Endodermal cell (in vitro differentiated cells): ENCODE measurements around the gene ANGPT4. TPM values are rescaled to one million over a fixed set of nuclear protein-coding genes. Genes with fewer than 3 reads are reported as not detected.

Source experiments
- DNase-seq: peaks from one replicate; pipeline ENCODE4 v3.0.0-alpha.2; 2017
- H3K27ac ChIP-seq: 2 replicates; pipeline ENCODE4 v1.5.1; 2013; ENCODE audit warnings: mild to moderate bottlenecking, low read depth, low read length, moderate library complexity
- H3K27me3 ChIP-seq: 2 replicates; pipeline ENCODE4 v1.6.1; 2013; ENCODE audit warnings: mild to moderate bottlenecking, low read length, moderate library complexity; ENCODE audit not compliant: insufficient read depth, control insufficient read depth, poor library complexity, severe bottlenecking
- H3K36me3 ChIP-seq: 2 replicates; pipeline ENCODE4 v1.7.0; 2013; ENCODE audit warnings: mild to moderate bottlenecking, low read length, moderate library complexity; ENCODE audit not compliant: control insufficient read depth, insufficient read depth
- H3K4me1 ChIP-seq: one replicate; pipeline ENCODE4 v1.7.0; 2013; ENCODE audit warnings: low read length; ENCODE audit not compliant: control insufficient read depth, insufficient read depth
- H3K4me3 ChIP-seq: 2 replicates; pipeline ENCODE4 v1.5.1; 2013; ENCODE audit warnings: mild to moderate bottlenecking, low read length, moderate library complexity
- H3K9ac ChIP-seq: 2 replicates; pipeline ENCODE4 v1.6.1; 2013; ENCODE audit warnings: mild to moderate bottlenecking, low read length, moderate library complexity; ENCODE audit not compliant: poor library complexity, severe bottlenecking; ENCODE audit errors: extremely low read depth
- H3K9me3 ChIP-seq: 2 replicates; pipeline ENCODE4 v1.6.1; 2013; ENCODE audit warnings: mild to moderate bottlenecking, low read length, moderate library complexity; ENCODE audit not compliant: control insufficient read depth
- H3K27ac Mint-ChIP-seq: 2 replicates; pipeline ENCODE4 v1.8.0; 2020; ENCODE audit warnings: mixed read lengths
- H3K27me3 Mint-ChIP-seq: 2 replicates; pipeline ENCODE4 v1.8.0; 2021; ENCODE audit warnings: mild to moderate bottlenecking, mixed read lengths; ENCODE audit not compliant: insufficient read depth
- H3K36me3 Mint-ChIP-seq: 2 replicates; pipeline ENCODE4 v1.8.0; 2020; ENCODE audit warnings: low read depth, mixed read lengths
- H3K4me1 Mint-ChIP-seq: 2 replicates; pipeline ENCODE4 v1.8.0; 2020; ENCODE audit warnings: mixed read lengths
- H3K4me3 Mint-ChIP-seq: 2 replicates; pipeline ENCODE4 v1.8.0; 2020; ENCODE audit warnings: mild to moderate bottlenecking, moderate library complexity, mixed read lengths
- H3K9me3 Mint-ChIP-seq: 2 replicates; pipeline ENCODE4 v1.8.0; 2020; ENCODE audit warnings: mild to moderate bottlenecking, mixed read lengths
- CTCF ChIP-seq: fragments of 200-600 bp; sonication (generic); conservative IDR thresholded peaks from 2 replicates; pipeline ENCODE4 v1.5.0; 2021; ENCODE audit warnings: antibody characterized with exemption, mild to moderate bottlenecking
- WGBS, 2 experiments: methylation state at CpG; one replicate each; pipeline versions ENCODE4 v1.1.5 to v1.1.7; 2013; ENCODE audit warnings: missing lambda C conversion rate in 2 of 2, mixed read lengths in 1 of 2; ENCODE audit not compliant: insufficient coverage in 1 of 2, insufficient read length in 1 of 2; 5-methylcytosine and 5-hydroxymethylcytosine counted together
- total RNA-seq, 2 donors: library from RNA; stranded (reverse); fragmentation: NEBNext Ultra II Directional in 1 of 2; extraction: Animal tissue kit (Norgen Biotek cat#: 25700) in 1 of 2; gene quantifications; 2 replicates in 1 of 2; 3 replicates in 1 of 2; pipeline ENCODE4 v1.2.1, GENCODE V29; 2021

The ANGPT4 gene
- total RNA-seq, 2 donors from 2014 or later: 0.31 to 0.51 TPM

- no peak overlapping the region for H3K27ac Mint-ChIP-seq
- peaks cover 16% of the 10 kb centered on the region for H3K4me1 Mint-ChIP-seq
Measured at GRCh38 chr20:955656-956055, 39.5 kb upstream of the ANGPT4 start.

GRCh38 chr20:955111-955510 is 39.0 kb upstream of the ANGPT4 start:
- no peaks in the 10 kb centered on the region for H3K36me3 ChIP-seq
- no peak overlapping the region for H3K9ac ChIP-seq
- Mint-ChIP-seq H3K27ac (no peak overlapping the region), H3K9me3 (no peaks in the 10 kb centered on the region), H3K4me3 (no peak overlapping the region), H3K27me3 (peaks cover 14% of the 10 kb centered on the region), H3K4me1 (peaks cover 16% of the 10 kb centered on the region), H3K36me3 (no peaks in the 10 kb centered on the region)
- no peak overlapping the region for H3K4me3 ChIP-seq
- no peak for TF ChIP-seq CTCF
- 56% methylated on average over 2 to 3 of the region's 3 CpGs for WGBS, 2 experiments
- no peaks in the 10 kb centered on the region for H3K27me3 ChIP-seq
- H3K4me1 ChIP-seq: no peaks in the 10 kb centered on the region
- peak; percentile 59 for DNase-seq
- H3K9me3 ChIP-seq: no peaks in the 10 kb centered on the region
- no peak overlapping the region for H3K27ac ChIP-seq

More at GRCh38 chr20:955656-956055, 39.5 kb upstream of the ANGPT4 start:
- WGBS, 2 experiments: 94 to 95% methylated on average over 6 of the region's 7 CpGs
- Histone ChIP-seq H3K27me3 (no peaks in the 10 kb centered on the region), H3K4me1 (no peaks in the 10 kb centered on the region), H3K27ac (no peak overlapping the region), H3K4me3 (no peak overlapping the region), H3K36me3 (no peaks in the 10 kb centered on the region), H3K9ac (no peak overlapping the region), H3K9me3 (no peaks in the 10 kb centered on the region)
- no peaks in the 10 kb centered on the region for H3K36me3 Mint-ChIP-seq
- TF ChIP-seq CTCF: no peak
- DNase-seq: no peak
- H3K4me3 Mint-ChIP-seq: no peak overlapping the region
- H3K9me3 Mint-ChIP-seq: no peaks in the 10 kb centered on the region
- H3K27me3 Mint-ChIP-seq: peaks cover 14% of the 10 kb centered on the region

- DNase-seq: no peak
- Mint-ChIP-seq H3K36me3 (no peaks in the 10 kb centered on the region), H3K4me1 (peaks cover 16% of the 10 kb centered on the region), H3K27ac (no peak overlapping the region), H3K27me3 (peaks cover 22% of the 10 kb centered on the region), H3K9me3 (no peaks in the 10 kb centered on the region), H3K4me3 (no peak overlapping the region)
- no peak overlapping the region for H3K9ac ChIP-seq
- H3K27ac ChIP-seq: no peak overlapping the region
- no peaks in the 10 kb centered on the region for H3K27me3 ChIP-seq
- H3K4me3 ChIP-seq: no peak overlapping the region
- H3K4me1 ChIP-seq: no peaks in the 10 kb centered on the region
- H3K9me3 ChIP-seq: no peaks in the 10 kb centered on the region
- no peaks in the 10 kb centered on the region for H3K36me3 ChIP-seq
- 46 to 68% methylated on average over 6 to 11 of the region's 11 CpGs for WGBS, 2 experiments
- peak; percentile 61 for TF ChIP-seq CTCF
Measured at GRCh38 chr20:953742-954141, 37.6 kb upstream of the ANGPT4 start.
